GM18507 (cell line): ENCODE results near the gene CAPN13.
"Not testable (repeated sequence)": the region's sequence is repeated elsewhere in the genome, so short reads cannot be mapped to it uniquely, and the experiment has no call there.

Source experiments
- DNase-seq: peaks from one replicate; pipeline ENCODE4 v3.0.0; 2011; ENCODE audit warnings: low read depth; ENCODE audit not compliant: insufficient read length; ENCODE audit errors: extremely low spot score
- FAIRE-seq: peaks from 2 replicates; lab custom pipeline; 2011; peaks lifted over from hg19 to GRCh38; lab: Jason Lieb, UNC

The CAPN13 gene

GRCh38 chr2:30710016-30710415 is 97.2 kb downstream of the CAPN13 start:
- no peak for FAIRE-seq
- no peak for DNase-seq

GRCh38 chr2:30709516-30709915 is 97.7 kb downstream of the CAPN13 start:
- DNase-seq (no peak), FAIRE-seq (no peak)

- FAIRE-seq (no peak), DNase-seq (no peak)
These were observed 98.6 kb downstream of the CAPN13 start for GRCh38 chr2:30708491-30709290.

GRCh38 chr2:30707304-30707903 is 99.8 kb downstream of the CAPN13 start:
- DNase-seq = no peak
- no peak for FAIRE-seq

- FAIRE-seq (peak; percentile 82), DNase-seq (peak; percentile 30)
These were observed 100.5 kb downstream of the CAPN13 start for GRCh38 chr2:30706534-30707303.

- FAIRE-seq (no peak), DNase-seq (no peak)
These were observed 101.3 kb downstream of the CAPN13 start for GRCh38 chr2:30705711-30706533.

- DNase-seq = no peak
- FAIRE-seq = no peak
These were observed 102.2 kb downstream of the CAPN13 start for GRCh38 chr2:30705056-30705455.

GRCh38 chr2:30704309-30705020 is 102.8 kb downstream of the CAPN13 start:
- FAIRE-seq (no peak), DNase-seq (no peak)

GRCh38 chr2:30702694-30703093 is 104.6 kb downstream of the CAPN13 start:
- no peak for DNase-seq
- no peak for FAIRE-seq

- no peak for DNase-seq
- no peak for FAIRE-seq
These were observed 105.5 kb downstream of the CAPN13 start for GRCh38 chr2:30701782-30702181.

- not testable (repeated sequence) for FAIRE-seq, DNase-seq
These were observed 109.8 kb downstream of the CAPN13 start for GRCh38 chr2:30697242-30698103.

- FAIRE-seq = no peak
- no peak for DNase-seq
These were observed 111.5 kb downstream of the CAPN13 start for GRCh38 chr2:30695749-30696148.

- FAIRE-seq (no peak), DNase-seq (no peak)
These were observed 112.8 kb downstream of the CAPN13 start for GRCh38 chr2:30694286-30695055.

GRCh38 chr2:30693821-30694281 is 113.4 kb downstream of the CAPN13 start:
- DNase-seq = no peak
- FAIRE-seq = no peak

GRCh38 chr2:30692829-30693275 is 114.4 kb downstream of the CAPN13 start:
- DNase-seq (no peak), FAIRE-seq (no peak)

GRCh38 chr2:30691948-30692828 is 115.1 kb downstream of the CAPN13 start:
- no peak for DNase-seq
- no peak for FAIRE-seq
